GM10847 (cell line): ENCODE data around the gene LYRM2.

Experiments
- POLR2A ChIP-seq: IDR thresholded peaks from 2 replicates; pipeline ENCODE4 v1.6.1; 2011; ENCODE audit not compliant: insufficient read length; ENCODE audit errors: extremely low read depth

Gene LYRM2

GRCh38 chr6:89610149-89610642, 28.4 kb downstream of the LYRM2 start:
- TF ChIP-seq POLR2A, result no peak

GRCh38 chr6:89605861-89606260, 32.7 kb downstream of the LYRM2 start:
- TF ChIP-seq POLR2A, result no peak

GRCh38 chr6:89604653-89605052, 33.9 kb downstream of the LYRM2 start:
- no peak for TF ChIP-seq POLR2A

GRCh38 chr6:89602166-89602565, 36.4 kb downstream of the LYRM2 start:
- no peak for TF ChIP-seq POLR2A

- no peak for TF ChIP-seq POLR2A
Observed at GRCh38 chr6:89599727-89600126, 38.8 kb downstream of the LYRM2 start.

- TF ChIP-seq POLR2A, result no peak
Observed at GRCh38 chr6:89597988-89598387, 40.6 kb downstream of the LYRM2 start.

GRCh38 chr6:89597372-89597771, 41.2 kb downstream of the LYRM2 start:
- no peak for TF ChIP-seq POLR2A

GRCh38 chr6:89596484-89596883, 42.1 kb downstream of the LYRM2 start:
- no peak for TF ChIP-seq POLR2A

- TF ChIP-seq POLR2A, result no peak
Observed at GRCh38 chr6:89596056-89596455, 42.5 kb downstream of the LYRM2 start.

GRCh38 chr6:89591745-89592144, 46.8 kb downstream of the LYRM2 start:
- no peak for TF ChIP-seq POLR2A

- TF ChIP-seq POLR2A, result no peak
Observed at GRCh38 chr6:89590133-89590532, 48.4 kb downstream of the LYRM2 start.

GRCh38 chr6:89589297-89590025, 49.1 kb downstream of the LYRM2 start:
- no peak for TF ChIP-seq POLR2A

- TF ChIP-seq POLR2A, result no peak
Observed at GRCh38 chr6:89585154-89585553, 53.4 kb downstream of the LYRM2 start.

- TF ChIP-seq POLR2A, result no peak
Observed at GRCh38 chr6:89584539-89584938, 54.0 kb downstream of the LYRM2 start.

GRCh38 chr6:89583559-89583958, 55.0 kb downstream of the LYRM2 start:
- TF ChIP-seq POLR2A, result no peak

GRCh38 chr6:89582669-89583325, 55.8 kb downstream of the LYRM2 start:
- no peak for TF ChIP-seq POLR2A

- TF ChIP-seq POLR2A, result no peak
Observed at GRCh38 chr6:89581689-89582088, 56.9 kb downstream of the LYRM2 start.

- no peak for TF ChIP-seq POLR2A
Observed at GRCh38 chr6:89580997-89581666, 57.4 kb downstream of the LYRM2 start.
